ENCODE results near the gene PRKG1.

DNA sequence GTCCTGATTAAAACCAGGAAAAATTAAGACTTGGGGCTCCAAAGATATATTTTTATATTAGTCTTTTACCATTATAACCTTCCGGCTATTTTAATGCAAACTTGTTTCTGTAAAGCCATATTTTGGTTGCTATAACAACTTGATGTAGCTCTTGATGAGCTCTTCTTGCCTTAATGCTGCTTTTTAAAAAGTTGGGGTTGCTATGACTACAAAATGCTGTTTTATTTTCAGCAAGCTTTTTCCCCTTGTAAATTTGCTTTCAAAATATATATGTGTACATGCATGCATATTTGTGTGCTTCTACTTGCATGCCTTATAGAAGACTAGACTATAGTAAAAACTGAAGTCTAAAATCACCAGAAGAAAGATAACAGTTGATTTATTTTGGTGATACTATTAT, 525.4 kb downstream of the PRKG1 start:
- TF ChIP-seq, protein P1, sequence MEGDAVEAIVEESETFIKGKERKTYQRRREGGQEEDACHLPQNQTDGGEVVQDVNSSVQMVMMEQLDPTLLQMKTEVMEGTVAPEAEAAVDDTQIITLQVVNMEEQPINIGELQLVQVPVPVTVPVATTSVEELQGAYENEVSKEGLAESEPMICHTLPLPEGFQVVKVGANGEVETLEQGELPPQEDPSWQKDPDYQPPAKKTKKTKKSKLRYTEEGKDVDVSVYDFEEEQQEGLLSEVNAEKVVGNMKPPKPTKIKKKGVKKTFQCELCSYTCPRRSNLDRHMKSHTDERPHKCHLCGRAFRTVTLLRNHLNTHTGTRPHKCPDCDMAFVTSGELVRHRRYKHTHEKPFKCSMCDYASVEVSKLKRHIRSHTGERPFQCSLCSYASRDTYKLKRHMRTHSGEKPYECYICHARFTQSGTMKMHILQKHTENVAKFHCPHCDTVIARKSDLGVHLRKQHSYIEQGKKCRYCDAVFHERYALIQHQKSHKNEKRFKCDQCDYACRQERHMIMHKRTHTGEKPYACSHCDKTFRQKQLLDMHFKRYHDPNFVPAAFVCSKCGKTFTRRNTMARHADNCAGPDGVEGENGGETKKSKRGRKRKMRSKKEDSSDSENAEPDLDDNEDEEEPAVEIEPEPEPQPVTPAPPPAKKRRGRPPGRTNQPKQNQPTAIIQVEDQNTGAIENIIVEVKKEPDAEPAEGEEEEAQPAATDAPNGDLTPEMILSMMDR (IDR thresholded peaks at IDR 0.05; ENCODE audit: insufficient read depth, low read length, poor library complexity, severe bottlenecking), result no peak
- TF ChIP-seq EZH2phosphoT487 (conservative IDR thresholded peaks at IDR 0.05; ENCODE audit: low read length), result no peak
